T1000 (cell line): ENCODE measurements around the gene ARHGAP18.

Source experiments
- DNase-seq: peaks from one replicate; lab custom pipeline; 2025; ENCODE audit warnings: mixed read lengths; lab: John Stamatoyannopoulos, UW

The ARHGAP18 gene

GRCh38 chr6:129717277-129717676 is 7.3 kb upstream of the ARHGAP18 start:
- DNase-seq: no peak

GRCh38 chr6:129713806-129714333 is 3.9 kb upstream of the ARHGAP18 start:
- no peak for DNase-seq

GRCh38 chr6:129711271-129711631 is 1.3 kb upstream of the ARHGAP18 start:
- no peak for DNase-seq

- DNase-seq: no peak
These were observed 683 bp upstream of the ARHGAP18 start for GRCh38 chr6:129710450-129711270.

- peak; percentile 5 for DNase-seq
These were observed 695 bp downstream of the ARHGAP18 start for GRCh38 chr6:129709196-129709768.

GRCh38 chr6:129708496-129709195 is 1.3 kb downstream of the ARHGAP18 start:
- DNase-seq: no peak

GRCh38 chr6:129707882-129708495 is 2.0 kb downstream of the ARHGAP18 start:
- DNase-seq: no peak

- DNase-seq: no peak
These were observed 2.9 kb downstream of the ARHGAP18 start for GRCh38 chr6:129707028-129707427.

GRCh38 chr6:129705212-129705611 is 4.8 kb downstream of the ARHGAP18 start:
- no peak for DNase-seq

GRCh38 chr6:129704708-129705107 is 5.3 kb downstream of the ARHGAP18 start:
- DNase-seq: no peak

- DNase-seq: no peak
These were observed 8.1 kb downstream of the ARHGAP18 start for GRCh38 chr6:129701721-129702455.

- no peak for DNase-seq
These were observed 9.3 kb downstream of the ARHGAP18 start for GRCh38 chr6:129700666-129701065.

GRCh38 chr6:129699659-129700058 is 10.3 kb downstream of the ARHGAP18 start:
- DNase-seq: no peak

- DNase-seq: no peak
These were observed 11.5 kb downstream of the ARHGAP18 start for GRCh38 chr6:129698430-129698829.

- no peak for DNase-seq
These were observed 12.2 kb downstream of the ARHGAP18 start for GRCh38 chr6:129697788-129698187.

- DNase-seq: no peak
These were observed 13.1 kb downstream of the ARHGAP18 start for GRCh38 chr6:129696843-129697242.

- no peak for DNase-seq
These were observed 14.0 kb downstream of the ARHGAP18 start for GRCh38 chr6:129696028-129696418.

- DNase-seq: no peak
These were observed 14.5 kb downstream of the ARHGAP18 start for GRCh38 chr6:129695373-129696027.

- DNase-seq: no peak
These were observed 15.9 kb downstream of the ARHGAP18 start for GRCh38 chr6:129694036-129694435.

GRCh38 chr6:129692467-129692866 is 17.5 kb downstream of the ARHGAP18 start:
- no peak for DNase-seq

- DNase-seq: no peak
These were observed 18.3 kb downstream of the ARHGAP18 start for GRCh38 chr6:129691709-129692108.
